GM19193 (cell line): ENCODE measurements around the gene PTPRN2.

Experiments
- POLR2A ChIP-seq: IDR thresholded peaks from 4 replicates; pipeline ENCODE4 v1.6.1; 2011; ENCODE audit not compliant: insufficient read depth, insufficient read length; ENCODE audit errors: extremely low read depth

Gene PTPRN2

GRCh38 chr7:158572000-158572828, 15.4 kb downstream of the PTPRN2 start:
- no peak for TF ChIP-seq POLR2A

GRCh38 chr7:158570449-158571170, 17.0 kb downstream of the PTPRN2 start:
- TF ChIP-seq POLR2A: no peak

GRCh38 chr7:158569858-158570323, 17.7 kb downstream of the PTPRN2 start:
- TF ChIP-seq POLR2A: no peak

- TF ChIP-seq POLR2A: no peak
Measured at GRCh38 chr7:158568974-158569857, 18.4 kb downstream of the PTPRN2 start.

GRCh38 chr7:158567153-158567603, 20.4 kb downstream of the PTPRN2 start:
- TF ChIP-seq POLR2A: no peak

- no peak for TF ChIP-seq POLR2A
Measured at GRCh38 chr7:158564663-158565035, 23.0 kb downstream of the PTPRN2 start.

- no peak for TF ChIP-seq POLR2A
Measured at GRCh38 chr7:158563911-158564662, 23.5 kb downstream of the PTPRN2 start.

GRCh38 chr7:158563051-158563450, 24.6 kb downstream of the PTPRN2 start:
- no peak for TF ChIP-seq POLR2A

- TF ChIP-seq POLR2A: no peak
Measured at GRCh38 chr7:158562517-158562916, 25.1 kb downstream of the PTPRN2 start.

- no peak for TF ChIP-seq POLR2A
Measured at GRCh38 chr7:158561659-158562058, 26.0 kb downstream of the PTPRN2 start.

- TF ChIP-seq POLR2A: no peak
Measured at GRCh38 chr7:158560386-158560785, 27.2 kb downstream of the PTPRN2 start.

GRCh38 chr7:158559356-158559755, 28.3 kb downstream of the PTPRN2 start:
- no peak for TF ChIP-seq POLR2A

- TF ChIP-seq POLR2A: no peak
Measured at GRCh38 chr7:158558816-158559215, 28.8 kb downstream of the PTPRN2 start.

GRCh38 chr7:158557441-158557755, 30.2 kb downstream of the PTPRN2 start:
- no peak for TF ChIP-seq POLR2A

GRCh38 chr7:158556721-158557440, 30.7 kb downstream of the PTPRN2 start:
- no peak for TF ChIP-seq POLR2A
